ENCODE measurements around the gene KCNG4.

Gene KCNG4

GRCh38 chr16:84181144-84181915 lies 58.5 kb downstream of the KCNG4 start (continued):
- TF ChIP-seq PATZ1 (tag by site-specific recombination; IDR thresholded peaks at IDR 0.05) = no peak

GRCh38 chr16:84180519-84181140 lies 59.2 kb downstream of the KCNG4 start:
- no peak overlapping the region for H3K27ac ChIP-seq (ENCODE audit: extremely low read depth, low read depth, low read length)
- TF ChIP-seq SP2 (tag by site-specific recombination; IDR thresholded peaks at IDR 0.05) = 0 out of 2 replicates have a peak, but pooled peaks have one; percentile 11
- peak; percentile 65 for TF ChIP-seq KLF1 (tag by site-specific recombination; IDR thresholded peaks at IDR 0.05)
- TF ChIP-seq EGR2 (tag by site-specific recombination; IDR thresholded peaks at IDR 0.05; ENCODE audit: low read depth) = 0 out of 2 replicates have a peak, but pooled peaks have one; percentile 5
- TF ChIP-seq ZNF626 (tag by site-specific recombination; IDR thresholded peaks at IDR 0.05) = no peak
- TF ChIP-seq ZNF112 (tag by site-specific recombination; IDR thresholded peaks at IDR 0.05) = no peak
- no peak for TF ChIP-seq ZNF777 (tag by site-specific recombination; IDR thresholded peaks at IDR 0.05; ENCODE audit: borderline replicate concordance)
- no peaks in the 10 kb centered on the region for H3K9me3 ChIP-seq (ENCODE audit: control insufficient read depth, insufficient read depth, low read depth, low read length)
- ChIA-PET POLR2A (interaction anchor here (0.6 kb wide), 1 partner anchor 35 kb away, joined by 3 read pairs; the partner anchor contains the start of genes DNAAF1 and HSDL1), CTCF (interaction anchor here (0.7 kb wide), 2 partner anchors 11 to 215 kb away, joined by 4 read pairs; partner anchors contain the start of gene ADAD2)
- H3K4me1 ChIP-seq (ENCODE audit: control insufficient read depth, insufficient read depth, low read length) = peaks cover 9% of the 10 kb centered on the region
- peaks cover 0 to 73% of the 10 kb centered on the region in 2 experiments; a peak in 2 of 3 replicates for H3K36me3 ChIP-seq (ENCODE audit: control insufficient read depth in 2 of 2, insufficient read depth in 1 of 2, low read length in 2 of 2)
- H3K4me3 ChIP-seq (ENCODE audit: low read depth, low read length) = no peak overlapping the region

- POLR2A ChIA-PET = no interaction called here
- CTCF ChIA-PET = interaction anchor here (0.7 to 6.7 kb wide), 2 partner anchors 11 to 93 kb away, joined by 4 to 65 read pairs; partner anchors contain the start of gene ADAD2
- peaks cover 0 to 67% of the 10 kb centered on the region in 2 experiments; a peak in 1 of 3 replicates for H3K36me3 ChIP-seq (ENCODE audit: control insufficient read depth in 2 of 2, insufficient read depth in 1 of 2, low read length in 2 of 2)
Observed at GRCh38 chr16:84179612-84180320, 60.0 kb downstream of the KCNG4 start.

More at GRCh38 chr16:84179612-84180320, 60.0 kb downstream of the KCNG4 start:
- peak; percentile 41; the same call in 1 of the 2 replicates for TF ChIP-seq EGR2 (tag by site-specific recombination; IDR thresholded peaks at IDR 0.05; ENCODE audit: low read depth)
- no peak for TF ChIP-seq GLIS2 (tag by site-specific recombination; IDR thresholded peaks at IDR 0.05)
- TF ChIP-seq ZNF449 (tag by site-specific recombination; IDR thresholded peaks at IDR 0.05) = no peak
- peak; percentile 36 for TF ChIP-seq ZFHX2 (tag by site-specific recombination; conservative IDR thresholded peaks at IDR 0.05)
- peaks cover 9% of the 10 kb centered on the region for H3K4me1 ChIP-seq (ENCODE audit: control insufficient read depth, insufficient read depth, low read length)
- no peak overlapping the region for H3K27ac ChIP-seq (ENCODE audit: extremely low read depth, low read depth, low read length)
- H3K4me3 ChIP-seq (ENCODE audit: low read depth, low read length) = no peak overlapping the region
- no peaks in the 10 kb centered on the region for H3K9me3 ChIP-seq (ENCODE audit: control insufficient read depth, insufficient read depth, low read depth, low read length)

Measured in HEK293 (cell line).